K562 (cell line): ENCODE results near the gene ZNF222. TPM values are rescaled to one million over a fixed set of nuclear protein-coding genes. Genes with fewer than 3 reads are reported as not detected.

Source experiments
- ATAC-seq: fragments of 200-7000 bp; cut with Tn5 transposase; 3 replicates; pipeline ENCODE4 v1.9.1; 2020; ENCODE audit warnings: moderate library complexity
- BruUV-seq: library from RNA; stranded (reverse); fragments of 400-500 nt; replicated peaks from 2 replicates; lab custom pipeline; 2021; lab: Mats Ljungman, UMichigan
- CTCF ChIA-PET: fragments of 300-600 bp; formaldehyde crosslinking; extraction: SDS; loops from one replicate; lab custom pipeline; 2021; ENCODE audit warnings: low intra/inter-chr PET ratio; lab: Yijun Ruan, JAX
- POLR2A ChIA-PET: fragments of 300-600, 350-650 bp; sonication (Branson Sonifier 250); formaldehyde crosslinking; extraction: SDS; loops from one replicate; lab custom pipeline; 2021; ENCODE audit warnings: antibody characterized with exemption, inconsistent platforms; lab: Yijun Ruan, JAX
- DNase-seq, 4 experiments: peaks; one replicate each; pipeline versions ENCODE4 v3.0.0 to v3.0.0-alpha.2; 2011 to 2018; ENCODE audit warnings: low spot score in 3 of 4, mixed read lengths in 3 of 4; ENCODE audit errors: extremely low read depth in 1 of 4
- FAIRE-seq: peaks from 2 replicates; lab custom pipeline; 2011; peaks lifted over from hg19 to GRCh38; lab: Jason Lieb, UNC
- H2AFZ ChIP-seq: 2 replicates; pipeline ENCODE4 v1.6.0; 2011; ENCODE audit warnings: low read depth, low read length, control low read depth, inconsistent platforms
- H3K27ac ChIP-seq: fragments of 200-600 bp; 3 replicates; pipeline ENCODE4 v1.8.0; 2011; ENCODE audit warnings: low read depth, mild to moderate bottlenecking, control low read depth, inconsistent platforms, low read length, moderate library complexity, mixed read lengths; ENCODE audit errors: extremely low read depth
- H3K27me3 ChIP-seq, 2 experiments: fragments of 300-600 bp in 1 of 2; 2 replicates in 1 of 2; 3 replicates in 1 of 2; pipeline versions ENCODE4 v1.6.0 to v1.8.0; 2011; ENCODE audit warnings: inconsistent platforms in 2 of 2, low read length in 2 of 2, mild to moderate bottlenecking in 1 of 2, mixed read lengths in 1 of 2, moderate library complexity in 1 of 2; ENCODE audit not compliant: control insufficient read depth in 2 of 2, insufficient read depth in 2 of 2
- H3K36me3 ChIP-seq: fragments of 300-600 bp; 3 replicates; pipeline ENCODE4 v1.8.0; 2011; ENCODE audit warnings: mild to moderate bottlenecking, low read length, inconsistent platforms; ENCODE audit not compliant: control insufficient read depth, insufficient read depth
- H3K4me1 ChIP-seq, 2 experiments: fragments of 200-600 bp in 1 of 2; replicated peaks in 1 of 2; 2 replicates in 1 of 2; 3 replicates in 1 of 2; pipeline versions ENCODE4 v1.5.1 to v1.8.0; 2011; ENCODE audit warnings: inconsistent platforms in 2 of 2, low read length in 2 of 2, mild to moderate bottlenecking in 1 of 2, mixed read lengths in 1 of 2, moderate library complexity in 1 of 2; ENCODE audit not compliant: control insufficient read depth in 2 of 2, insufficient read depth in 2 of 2
- H3K4me2 ChIP-seq: 2 replicates; pipeline ENCODE4 v1.6.1; 2011; ENCODE audit warnings: low read length, control low read depth, inconsistent platforms, mixed read lengths; ENCODE audit not compliant: insufficient read depth
- H3K4me3 ChIP-seq: fragments of 200-600 bp; sonication (generic), shearing (Covaris generic); 2 replicates; pipeline ENCODE4 v1.5.1; 2016; ENCODE audit warnings: control low read depth, inconsistent platforms
- H3K79me2 ChIP-seq: fragments of 200-600 bp; 3 replicates; pipeline ENCODE4 v1.8.0; 2011; ENCODE audit warnings: low read length, inconsistent platforms; ENCODE audit not compliant: control insufficient read depth, insufficient read depth
- H3K9ac ChIP-seq, 2 experiments: 2 replicates each; pipeline versions ENCODE4 v1.6.0 to v1.6.1; 2011; ENCODE audit warnings: low read depth in 2 of 2, low read length in 2 of 2, control low read depth in 1 of 2, inconsistent platforms in 1 of 2, mild to moderate bottlenecking in 1 of 2, mixed read lengths in 1 of 2; ENCODE audit not compliant: insufficient read depth in 1 of 2
- H3K9me1 ChIP-seq: one replicate; pipeline ENCODE4 v1.6.0; 2011; ENCODE audit warnings: inconsistent platforms, mild to moderate bottlenecking, low read length, moderate library complexity; ENCODE audit not compliant: control insufficient read depth, insufficient read depth
- H3K9me3 ChIP-seq: replicated peaks from 2 replicates; pipeline ENCODE4 v1.5.1; 2011; ENCODE audit warnings: low read depth, low read length, inconsistent platforms; ENCODE audit not compliant: control insufficient read depth, insufficient read depth
- H4K20me1 ChIP-seq: replicated peaks from 2 replicates; pipeline ENCODE4 v1.6.1; 2011; ENCODE audit warnings: low read length, inconsistent platforms, mixed read lengths; ENCODE audit not compliant: control insufficient read depth, insufficient read depth
- PTBP1 ChIP-seq: fragments of 200-400 bp; formaldehyde crosslinking; IDR thresholded peaks from 2 replicates; pipeline ENCODE4 v1.6.1; 2017; ENCODE audit warnings: low read depth, low read length
- WGBS: fragments of 100-300 bp; shearing (Covaris generic); methylation state at CpG from one replicate; pipeline ENCODE4 v1.1.6; 2016; ENCODE audit warnings: low coverage, mixed read lengths; ENCODE audit not compliant: insufficient coverage; ENCODE audit errors: missing lambda C conversion rate; 5-methylcytosine and 5-hydroxymethylcytosine counted together
- in situ Hi-C: fragments of 300-500 bp; cut with MboI; formaldehyde crosslinking; loops from 4 replicates; pipeline ENCODE4 v1.15.0; 2018; ENCODE audit warnings: inconsistent platforms, mixed read lengths
- intact Hi-C: fragments of 100-400 bp; cut with micrococcal nuclease; formaldehyde crosslinking; loops from 2 replicates; pipeline ENCODE4 v1.14.2; 2022
- polyA plus RNA-seq, 8 experiments: library from polyadenylated mRNA; depleted of rRNA in 4 of 8; stranded (reverse) in 5 of 8; unstranded in 3 of 8; fragments of >200 nt; fragmentation: Nextera tagmentation in 2 of 8; fragmentation: Illumina TruSeq in 1 of 8; extraction: Ambion mirVana in 2 of 8; extraction: Trizol in 1 of 8; gene quantifications; 2 replicates each; pipeline versions ENCODE4 v1.2.1 to v1.2.3, GENCODE V29; 2011 to 2014; ENCODE audit warnings: inconsistent platforms in 1 of 8, missing spikeins in 1 of 8
- total RNA-seq, 7 experiments: library from RNA; depleted of rRNA in 6 of 7; stranded (reverse); fragments of >200 nt in 6 of 7; fragmentation: Illumina TruSeq in 2 of 7; extraction: Trizol in 2 of 7; gene quantifications; 2 replicates each; pipeline versions ENCODE4 v1.2.1 to v1.2.3, GENCODE V29; 2011 to 2021; ENCODE audit warnings: low replicate concordance in 1 of 7
- TF ChIP-seq, protein P1 (sequence below): sonication (generic); formaldehyde crosslinking; IDR thresholded peaks from 2 replicates; pipeline ENCODE4 v1.8.0; 2022; ENCODE audit warnings: mild to moderate bottlenecking, missing genetic modification reagents

ZNF222 gene
- total and polyA plus RNA-seq, 9 of the 15 experiments (the other 6 are each of a cell fraction or from before 2014, with no cell fraction given): 2.3 to 4.5 (median 3.0) TPM

DNA sequence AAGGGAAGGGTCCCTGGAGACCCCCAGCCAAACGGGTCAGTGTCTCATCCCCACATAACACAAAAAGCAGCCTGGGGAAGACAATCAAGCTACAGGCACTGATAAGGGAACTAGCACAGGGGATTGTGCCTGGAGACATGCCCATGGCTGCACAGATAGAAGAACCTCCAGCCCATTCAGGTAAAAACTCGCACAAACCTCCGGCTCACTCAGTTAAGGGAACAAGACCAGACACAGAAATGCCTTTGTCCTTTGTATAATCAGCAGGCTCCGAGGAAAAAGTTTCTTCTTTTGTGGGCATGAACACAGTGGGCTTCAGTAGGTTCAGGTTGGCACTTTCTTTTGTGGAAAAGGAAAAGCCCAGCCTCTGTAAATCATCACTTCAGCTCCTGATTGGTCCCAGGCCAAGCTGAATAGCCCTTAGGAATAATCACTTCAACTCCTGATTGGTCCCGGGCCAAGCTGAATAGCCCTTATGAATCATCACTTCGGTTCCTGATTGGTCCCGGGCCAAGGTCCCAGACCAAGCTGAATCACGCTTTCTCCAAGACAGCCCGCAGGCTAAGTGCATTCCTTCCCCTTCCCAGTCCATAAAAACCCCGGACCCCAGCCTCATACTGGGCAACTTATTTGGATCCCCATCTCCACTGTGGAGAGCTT lies 27.4 kb upstream of the ZNF222 start:
- CTCF ChIA-PET: no interaction called here
- H3K9me3 ChIP-seq: no peaks in the 10 kb centered on the region; the same call in 1 of the 2 replicates
- peak in 2 of 4 experiments; percentile 3 to 14 for DNase-seq
- H3K27ac ChIP-seq: no peak overlapping the region
- TF ChIP-seq, protein P1, sequence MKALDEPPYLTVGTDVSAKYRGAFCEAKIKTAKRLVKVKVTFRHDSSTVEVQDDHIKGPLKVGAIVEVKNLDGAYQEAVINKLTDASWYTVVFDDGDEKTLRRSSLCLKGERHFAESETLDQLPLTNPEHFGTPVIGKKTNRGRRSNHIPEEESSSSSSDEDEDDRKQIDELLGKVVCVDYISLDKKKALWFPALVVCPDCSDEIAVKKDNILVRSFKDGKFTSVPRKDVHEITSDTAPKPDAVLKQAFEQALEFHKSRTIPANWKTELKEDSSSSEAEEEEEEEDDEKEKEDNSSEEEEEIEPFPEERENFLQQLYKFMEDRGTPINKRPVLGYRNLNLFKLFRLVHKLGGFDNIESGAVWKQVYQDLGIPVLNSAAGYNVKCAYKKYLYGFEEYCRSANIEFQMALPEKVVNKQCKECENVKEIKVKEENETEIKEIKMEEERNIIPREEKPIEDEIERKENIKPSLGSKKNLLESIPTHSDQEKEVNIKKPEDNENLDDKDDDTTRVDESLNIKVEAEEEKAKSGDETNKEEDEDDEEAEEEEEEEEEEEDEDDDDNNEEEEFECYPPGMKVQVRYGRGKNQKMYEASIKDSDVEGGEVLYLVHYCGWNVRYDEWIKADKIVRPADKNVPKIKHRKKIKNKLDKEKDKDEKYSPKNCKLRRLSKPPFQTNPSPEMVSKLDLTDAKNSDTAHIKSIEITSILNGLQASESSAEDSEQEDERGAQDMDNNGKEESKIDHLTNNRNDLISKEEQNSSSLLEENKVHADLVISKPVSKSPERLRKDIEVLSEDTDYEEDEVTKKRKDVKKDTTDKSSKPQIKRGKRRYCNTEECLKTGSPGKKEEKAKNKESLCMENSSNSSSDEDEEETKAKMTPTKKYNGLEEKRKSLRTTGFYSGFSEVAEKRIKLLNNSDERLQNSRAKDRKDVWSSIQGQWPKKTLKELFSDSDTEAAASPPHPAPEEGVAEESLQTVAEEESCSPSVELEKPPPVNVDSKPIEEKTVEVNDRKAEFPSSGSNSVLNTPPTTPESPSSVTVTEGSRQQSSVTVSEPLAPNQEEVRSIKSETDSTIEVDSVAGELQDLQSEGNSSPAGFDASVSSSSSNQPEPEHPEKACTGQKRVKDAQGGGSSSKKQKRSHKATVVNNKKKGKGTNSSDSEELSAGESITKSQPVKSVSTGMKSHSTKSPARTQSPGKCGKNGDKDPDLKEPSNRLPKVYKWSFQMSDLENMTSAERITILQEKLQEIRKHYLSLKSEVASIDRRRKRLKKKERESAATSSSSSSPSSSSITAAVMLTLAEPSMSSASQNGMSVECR (CRISPR knock-in tag): no peak
- no peak for TF ChIP-seq PTBP1
- H2AFZ ChIP-seq: no peak overlapping the region
- BruUV-seq: no TSS peak
- no peaks in the 10 kb centered on the region for H3K79me2 ChIP-seq
- POLR2A ChIA-PET: interaction anchor here (0.6 to 1.1 kb wide), 2 partner anchors 13 to 1068 kb away, joined by 3 read pairs; no protein-coding TSS in a partner anchor
- in situ Hi-C loops: no loop called here
- no peak overlapping the region for H3K9ac ChIP-seq
- FAIRE-seq: no peak
- no peak overlapping the region for H3K4me2 ChIP-seq
- no peaks in the 10 kb centered on the region for H4K20me1 ChIP-seq
- H3K4me1 ChIP-seq: no peaks in the 10 kb centered on the region
- intact Hi-C loops: no loop called here
- H3K27me3 ChIP-seq: no peaks in the 10 kb centered on the region
- ATAC-seq: no peak
- H3K4me3 ChIP-seq: no peak overlapping the region
- H3K36me3 ChIP-seq: no peaks in the 10 kb centered on the region
- H3K9me1 ChIP-seq: no peaks in the 10 kb centered on the region
- WGBS: 0% methylated on average over 10 of the region's 10 CpGs
